Measurements from ENCODE around the gene DSG2.

DNA sequence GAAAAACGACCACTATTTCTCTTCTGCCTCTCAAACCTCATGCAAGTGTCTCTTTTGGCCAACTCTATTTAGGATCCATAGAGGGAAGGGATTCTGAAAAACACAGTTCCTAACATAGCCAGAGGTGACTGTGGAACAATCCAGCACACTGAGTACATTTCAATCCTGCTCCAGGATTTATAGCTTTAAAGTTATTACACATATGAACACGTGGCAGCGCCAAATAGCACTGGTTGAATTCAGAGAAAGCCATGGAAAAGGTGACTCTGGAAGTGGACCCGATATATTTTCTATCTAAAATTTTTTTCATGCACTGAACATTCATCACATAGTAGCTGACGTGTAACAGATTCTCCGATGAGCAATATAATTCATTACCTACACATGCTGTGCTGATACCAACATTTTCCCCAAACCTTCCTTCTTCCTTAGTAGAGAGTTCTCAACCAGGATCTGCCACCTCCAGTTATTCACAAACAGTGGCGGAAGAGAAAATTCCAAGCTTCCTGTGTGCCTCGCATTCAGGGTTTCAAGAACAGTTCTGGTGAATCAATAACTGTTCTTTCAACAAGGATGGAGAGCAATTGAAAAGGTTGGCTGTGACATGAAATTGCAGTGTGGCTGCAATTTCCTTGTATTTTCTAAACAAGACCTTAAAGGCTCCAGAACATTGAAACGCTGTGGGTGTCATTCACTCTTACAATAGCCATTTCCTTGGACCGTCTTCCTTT, 68.0 kb downstream of the DSG2 start:
- TF ChIP-seq CTCF (IDR thresholded peaks at IDR 0.05): no peak
- TF ChIP-seq EZH2 (IDR thresholded peaks at IDR 0.05): no peak
